HepG2 (cell line): ENCODE measurements around the gene CABLES2. TPM values are rescaled to one million over a fixed set of nuclear protein-coding genes. Genes with fewer than 3 reads are reported as not detected.

Source experiments
- ATAC-seq: fragments of 200-7000 bp; cut with Tn5 transposase; 3 replicates; pipeline ENCODE4 v1.9.1; 2020; ENCODE audit warnings: mild to moderate bottlenecking, moderate library complexity
- BruUV-seq: library from RNA; stranded (reverse); fragments of 400-500 nt; replicated peaks from 2 replicates; lab custom pipeline; 2021; lab: Mats Ljungman, UMichigan
- CTCF ChIA-PET: fragments of 300-600 bp; formaldehyde crosslinking; extraction: SDS; loops from one replicate; lab custom pipeline; 2021; ENCODE audit warnings: low total read pairs, inconsistent platforms, low intra/inter-chr PET ratio; lab: Yijun Ruan, JAX
- POLR2A ChIA-PET: fragments of 350-600 bp; sonication (Branson Sonifier 250); formaldehyde crosslinking; loops from one replicate; lab custom pipeline; 2020; ENCODE audit warnings: antibody characterized with exemption, inconsistent platforms; lab: Yijun Ruan, JAX
- DNase-seq: peaks from one replicate; pipeline ENCODE4 v3.0.0-alpha.2; 2015; ENCODE audit warnings: low spot score
- FAIRE-seq: peaks from 3 replicates; lab custom pipeline; 2011; peaks lifted over from hg19 to GRCh38; lab: Jason Lieb, UNC
- H2AFZ ChIP-seq: one replicate; pipeline ENCODE4 v1.6.1; 2011; ENCODE audit warnings: low read length, inconsistent platforms
- H3K27ac ChIP-seq: fragments of 300-600 bp; 3 replicates; pipeline ENCODE4 v1.8.0; 2011; ENCODE audit warnings: mixed run types, mild to moderate bottlenecking, mixed read lengths, low read length, inconsistent platforms; ENCODE audit not compliant: insufficient read depth; ENCODE audit errors: extremely low read length
- H3K27me3 ChIP-seq, 2 experiments: fragments of 200-600 bp in 1 of 2; 2 replicates in 1 of 2; 3 replicates in 1 of 2; pipeline versions ENCODE4 v1.6.0 to v1.8.0; 2011; ENCODE audit warnings: low read length in 2 of 2, mild to moderate bottlenecking in 2 of 2, moderate library complexity in 2 of 2, inconsistent platforms in 1 of 2; ENCODE audit not compliant: insufficient read depth in 2 of 2, control insufficient read depth in 1 of 2
- H3K36me3 ChIP-seq, 2 experiments: fragments of 200-600 bp in 1 of 2; replicated peaks in 1 of 2; 2 replicates in 1 of 2; 3 replicates in 1 of 2; pipeline versions ENCODE4 v1.5.1 to v1.8.0; 2011; ENCODE audit warnings: low read length in 2 of 2, inconsistent platforms in 1 of 2; ENCODE audit not compliant: insufficient read depth in 2 of 2, control insufficient read depth in 1 of 2
- H3K4me1 ChIP-seq: 2 replicates; pipeline ENCODE4 v1.5.1; 2012; ENCODE audit warnings: low read length, inconsistent platforms; ENCODE audit not compliant: insufficient read depth
- H3K4me2 ChIP-seq: 2 replicates; pipeline ENCODE4 v1.6.0; 2011; ENCODE audit warnings: low read depth, low read length, inconsistent platforms
- H3K4me3 ChIP-seq, 3 experiments: fragments of 200-600 bp in 1 of 3; sonication (generic), shearing (Covaris generic) in 1 of 3; replicated peaks in 1 of 3; 2 replicates each; pipeline ENCODE4 v1.5.1; 2011 to 2016; ENCODE audit warnings: low read length in 3 of 3, inconsistent platforms in 2 of 3, low read depth in 2 of 3, mild to moderate bottlenecking in 2 of 3, control low read depth in 1 of 3, mixed read lengths in 1 of 3; ENCODE audit not compliant: insufficient read depth in 1 of 3
- H3K79me2 ChIP-seq: one replicate; pipeline ENCODE4 v1.6.1; 2011; ENCODE audit warnings: low read length, inconsistent platforms; ENCODE audit not compliant: insufficient read depth
- H3K9ac ChIP-seq: 2 replicates; pipeline ENCODE4 v1.6.0; 2011; ENCODE audit warnings: mild to moderate bottlenecking, low read depth, low read length, inconsistent platforms; ENCODE audit not compliant: insufficient read depth
- H3K9me3 ChIP-seq: 2 replicates; pipeline ENCODE4 v1.5.1; 2012; ENCODE audit warnings: mild to moderate bottlenecking, low read length
- H4K20me1 ChIP-seq: 2 replicates; pipeline ENCODE4 v1.6.0; 2011; ENCODE audit warnings: inconsistent platforms, mild to moderate bottlenecking, low read length, moderate library complexity; ENCODE audit not compliant: insufficient read depth
- CEBPB ChIP-seq: IDR thresholded peaks from 2 replicates; pipeline ENCODE4 v1.6.1; 2011; ENCODE audit warnings: low read depth, low read length, improper control_type of control experiment, borderline replicate concordance
- CHD2 ChIP-seq: IDR thresholded peaks from 2 replicates; pipeline ENCODE4 v1.6.1; 2011; ENCODE audit warnings: low read depth, low read length, improper control_type of control experiment
- EZH2 ChIP-seq: conservative IDR thresholded peaks from 2 replicates; pipeline ENCODE4 v1.6.1; 2012; ENCODE audit warnings: mild to moderate bottlenecking, low read depth, low read length, moderate library complexity
- HOXA3 ChIP-seq: sonication (generic); formaldehyde crosslinking; IDR thresholded peaks from 2 replicates; pipeline ENCODE4 v1.5.0; 2020; ENCODE audit warnings: missing genetic modification reagents
- JUND ChIP-seq: sonication (generic); formaldehyde crosslinking; IDR thresholded peaks from 2 replicates; pipeline ENCODE4 v1.8.0; 2022; ENCODE audit warnings: mild to moderate bottlenecking, missing genetic modification reagents
- MNT ChIP-seq: fragments of 450-650 bp; IDR thresholded peaks from 2 replicates; pipeline ENCODE4 v1.6.1; 2016
- PCBP1 ChIP-seq: fragments of 200-400 bp; formaldehyde crosslinking; IDR thresholded peaks from 2 replicates; pipeline ENCODE4 v1.6.1; 2017; ENCODE audit warnings: mild to moderate bottlenecking, low read depth, low read length, borderline replicate concordance
- PPARG ChIP-seq: conservative IDR thresholded peaks from 2 replicates; pipeline ENCODE4 v1.6.1; 2016; ENCODE audit warnings: missing biosample characterization, missing genetic modification reagents
- PTBP1 ChIP-seq: fragments of 200-400 bp; formaldehyde crosslinking; IDR thresholded peaks from 2 replicates; pipeline ENCODE4 v1.6.1; 2018; ENCODE audit warnings: low read length, low read depth; ENCODE audit not compliant: poor library complexity, severe bottlenecking
- RBFOX2 ChIP-seq: fragments of 200-400 bp; formaldehyde crosslinking; IDR thresholded peaks from 2 replicates; pipeline ENCODE4 v1.6.1; 2017; ENCODE audit warnings: low read depth, mild to moderate bottlenecking, low read length
- SNAI1 ChIP-seq: sonication (generic); formaldehyde crosslinking; IDR thresholded peaks from 2 replicates; pipeline ENCODE4 v1.5.0; 2020; ENCODE audit warnings: mild to moderate bottlenecking, missing genetic modification reagents, borderline replicate concordance
- ZBTB38 ChIP-seq: sonication (generic); formaldehyde crosslinking; IDR thresholded peaks from 2 replicates; pipeline ENCODE4 v1.5.1; 2020; ENCODE audit warnings: mild to moderate bottlenecking, missing genetic modification reagents
- ZHX1 ChIP-seq: sonication (generic); formaldehyde crosslinking; IDR thresholded peaks from 2 replicates; pipeline ENCODE4 v1.8.1; 2022; ENCODE audit warnings: low read depth, mild to moderate bottlenecking, missing genetic modification reagents
- ZNF235 ChIP-seq: sonication (generic); formaldehyde crosslinking; IDR thresholded peaks from 2 replicates; pipeline ENCODE4 v1.8.1; 2023; ENCODE audit warnings: mild to moderate bottlenecking, missing genetic modification reagents, borderline replicate concordance
- ZNF30 ChIP-seq: sonication (generic); formaldehyde crosslinking; IDR thresholded peaks from 2 replicates; pipeline ENCODE4 v1.5.0; 2020; ENCODE audit warnings: mild to moderate bottlenecking, missing genetic modification reagents
- ZNF354B ChIP-seq: sonication (generic); formaldehyde crosslinking; IDR thresholded peaks from 2 replicates; pipeline ENCODE4 v1.8.0; 2022; ENCODE audit warnings: mild to moderate bottlenecking, missing genetic modification reagents
- ZNF382 ChIP-seq: sonication (generic); formaldehyde crosslinking; IDR thresholded peaks from 2 replicates; pipeline ENCODE4 v1.5.0; 2020; ENCODE audit warnings: missing genetic modification reagents, mild to moderate bottlenecking, borderline replicate concordance
- ZNF740 ChIP-seq: sonication (generic); formaldehyde crosslinking; IDR thresholded peaks from 2 replicates; pipeline ENCODE4 v1.4.0; 2020; ENCODE audit warnings: missing genetic modification reagents
- ZNF780A ChIP-seq: sonication (generic); formaldehyde crosslinking; IDR thresholded peaks from 2 replicates; pipeline ENCODE4 v1.8.0; 2022; ENCODE audit warnings: mild to moderate bottlenecking, missing genetic modification reagents, moderate library complexity
- ZSCAN21 ChIP-seq: sonication (generic); formaldehyde crosslinking; IDR thresholded peaks from 2 replicates; pipeline ENCODE4 v1.8.0; 2022; ENCODE audit warnings: mild to moderate bottlenecking, missing genetic modification reagents, moderate library complexity, borderline replicate concordance
- WGBS: methylation state at CpG from one replicate; pipeline ENCODE4 v1.1.6; 2017; ENCODE audit warnings: low lambda C conversion rate; 5-methylcytosine and 5-hydroxymethylcytosine counted together
- in situ Hi-C: cut with HindIII; loops from 2 replicates; pipeline ENCODE4 v1.10.0; 2017; ENCODE audit warnings: low pct_unique_long_range_greater_than_20kb; ENCODE audit not compliant: extremely low pct_ligation_motif_present
- intact Hi-C: fragments of 100-400 bp; cut with micrococcal nuclease; formaldehyde crosslinking; loops from one replicate; pipeline ENCODE4 v1.10.0; 2022; ENCODE audit not compliant: unreplicated experiment
- polyA plus RNA-seq, 8 experiments: library from polyadenylated mRNA; depleted of rRNA in 3 of 8; stranded (reverse) in 7 of 8; unstranded in 1 of 8; fragments of >200 nt; fragmentation: Illumina TruSeq in 4 of 8; extraction: Trizol in 4 of 8; gene quantifications; 2 replicates each; pipeline versions ENCODE4 v1.2.1 to v1.2.3, GENCODE V29; 2011 to 2016; ENCODE audit warnings: low read depth in 4 of 8, missing spikeins in 1 of 8, mixed read lengths in 1 of 8; ENCODE audit not compliant: insufficient read depth in 1 of 8
- total RNA-seq, 5 experiments: library from RNA; depleted of rRNA; stranded (reverse); fragments of >200 nt; fragmentation: Illumina TruSeq; extraction: Trizol; gene quantifications; 2 replicates each; pipeline ENCODE4 v1.2.3, GENCODE V29; 2016; ENCODE audit warnings: low read depth in 1 of 5

The CABLES2 gene
- total and polyA plus RNA-seq, 2 of the 13 experiments (the other 11 are each of a cell fraction or from before 2014, with no cell fraction given): 5.2 to 9.7 TPM

GRCh38 chr20:62391165-62392076, 15.7 kb downstream of the CABLES2 start:
- H3K9ac ChIP-seq: no peak overlapping the region
- intact Hi-C loops: no loop called here
- TF ChIP-seq CHD2 (0 out of 2 replicates have a peak, but pooled peaks have one; percentile 16), ZNF740 (CRISPR knock-in tag) (no peak), ZHX1 (CRISPR knock-in tag) (no peak), JUND (CRISPR knock-in tag) (no peak), ZNF235 (CRISPR knock-in tag) (no peak), PPARG (no peak), EZH2 (no peak), ZNF30 (CRISPR knock-in tag) (no peak), ZNF382 (CRISPR knock-in tag) (no peak), MNT (no peak), RBFOX2 (peak; percentile 65), ZNF354B (CRISPR knock-in tag) (no peak), ZSCAN21 (CRISPR knock-in tag) (peak; percentile 43; the same call in 1 of the 2 replicates), PTBP1 (peak; percentile 23), PCBP1 (0 out of 2 replicates have a peak, but pooled peaks have one; percentile 14), HOXA3 (CRISPR knock-in tag) (peak; percentile 25; the same call in 1 of the 2 replicates), ZNF780A (CRISPR knock-in tag) (no peak), ZBTB38 (CRISPR knock-in tag) (peak; percentile 56; the same call in 1 of the 2 replicates), SNAI1 (CRISPR knock-in tag) (no peak), CEBPB (no peak)

More at GRCh38 chr20:62391165-62392076, 15.7 kb downstream of the CABLES2 start:
- CTCF ChIA-PET: no interaction called here
- no peak overlapping the region for H3K4me2 ChIP-seq
- H3K27me3 ChIP-seq: no peaks in the 10 kb centered on the region; a peak in 1 of 5 replicates
- H4K20me1 ChIP-seq: peaks cover 15% of the 10 kb centered on the region
- H2AFZ ChIP-seq: no peak overlapping the region
- DNase-seq: no peak
- WGBS: 98% methylated on average over 43 of the region's 44 CpGs
- BruUV-seq: no TSS peak
- H3K79me2 ChIP-seq: peaks cover 25% of the 10 kb centered on the region
- peaks cover 19 to 42% of the 10 kb centered on the region in 2 experiments for H3K36me3 ChIP-seq
- FAIRE-seq: no peak
- in situ Hi-C loops: no loop called here
- POLR2A ChIA-PET: interaction anchor here (1.0 to 1.4 kb wide), 2 partner anchors 8 to 23 kb away, joined by 3 read pairs; no protein-coding TSS in a partner anchor
- ATAC-seq: no peak
- H3K9me3 ChIP-seq: no peaks in the 10 kb centered on the region
- no peak overlapping the region for H3K4me3 ChIP-seq
- H3K4me1 ChIP-seq: peaks cover 21% of the 10 kb centered on the region
- H3K27ac ChIP-seq: no peak overlapping the region
